Stomach (tissue), 9 donors: ENCODE data around the gene KLHDC10. TPM values are rescaled to one million over a fixed set of nuclear protein-coding genes. Genes with fewer than 3 reads are reported as not detected.
"Not testable (repeated sequence)": the region's sequence is repeated elsewhere in the genome, so short reads cannot be mapped to it uniquely, and the experiment has no call there.

ENCODE experiments used
- DNase-seq, 2 donors: peaks; one replicate each; pipeline versions ENCODE4 v3.0.0 to v3.0.0-alpha.2; 2013 to 2019
- H3K27ac ChIP-seq, 5 donors: fragments of 200-600 bp in 4 of 5; sonication (generic) in 4 of 5; one replicate each; pipeline ENCODE4 v1.5.1; 2013 to 2019; ENCODE audit warnings: mild to moderate bottlenecking in 1 of 5, moderate library complexity in 1 of 5
- H3K27me3 ChIP-seq, 3 donors: fragments of 200-600 bp; sonication (generic); one replicate each; pipeline ENCODE4 v1.5.1; 2017 to 2019; ENCODE audit warnings: mixed run types in 1 of 3
- H3K36me3 ChIP-seq, 4 donors: fragments of 200-600 bp; sonication (generic); 1 replicate in 3 of 4; 2 replicates in 1 of 4; pipeline ENCODE4 v1.5.1; 2016 to 2019
- H3K4me1 ChIP-seq, 4 donors: fragments of 200-600 bp; sonication (generic); one replicate each; pipeline ENCODE4 v1.5.1; 2016 to 2019
- H3K4me3 ChIP-seq, 4 donors: fragments of 200-600 bp; sonication (generic) in 3 of 4; one replicate each; pipeline ENCODE4 v1.5.1; 2016 to 2019; ENCODE audit warnings: mild to moderate bottlenecking in 1 of 4
- H3K9me3 ChIP-seq, 4 donors: fragments of 200-600 bp; sonication (generic); one replicate each; pipeline ENCODE4 v1.5.1; 2016 to 2019
- CTCF ChIP-seq, 7 experiments: fragments of 450-650 bp in 4 of 7; fragments of 200-600 bp in 3 of 7; sonication (generic) in 3 of 7; IDR thresholded peaks; one replicate each; pipeline ENCODE4 v1.5.1; 2016 to 2019; ENCODE audit warnings: antibody characterized with exemption in 7 of 7, control low read depth in 2 of 7, mild to moderate bottlenecking in 1 of 7
- EP300 ChIP-seq: sonication (generic); formaldehyde crosslinking; IDR thresholded peaks from one replicate; pipeline ENCODE4 v1.6.1; 2017; ENCODE audit warnings: antibody characterized with exemption
- POLR2A ChIP-seq, 4 donors: fragments of 450-650 bp; IDR thresholded peaks; one replicate each; pipeline ENCODE4 v1.6.1; 2016; ENCODE audit warnings: antibody characterized with exemption in 4 of 4, control low read depth in 2 of 4, mild to moderate bottlenecking in 1 of 4, moderate library complexity in 1 of 4
- POLR2AphosphoS5 ChIP-seq, 3 donors: sonication (generic); formaldehyde crosslinking; IDR thresholded peaks; one replicate each; pipeline ENCODE4 v1.6.1; 2016; ENCODE audit warnings: antibody characterized with exemption in 3 of 3
- WGBS, 5 donors: extraction: QIAGEN DNeasy Blood & Tissue Kit in 3 of 5; methylation state at CpG; one replicate each; pipeline versions ENCODE4 v1.1.5 to v1.1.7; 2013 to 2018; 5-methylcytosine and 5-hydroxymethylcytosine counted together
- intact Hi-C: fragments of 100-400 bp; cut with DNase I; formaldehyde crosslinking; loops from one replicate; pipeline ENCODE4 v1.15.1; 2023; ENCODE audit warnings: low total_unique reads
- polyA plus RNA-seq, 3 donors: library from polyadenylated mRNA; stranded (reverse); fragments of 200-250 nt; gene quantifications; one replicate each; pipeline ENCODE4 v1.2.3, GENCODE V29; 2013
- total RNA-seq, 5 donors: library from RNA; depleted of rRNA; stranded (reverse); fragments of >200 nt; gene quantifications; one replicate each; pipeline versions ENCODE4 v1.1.0 to v1.2.3, GENCODE V29; 2014 to 2016
- donor health status: healthy with polysubstance abuse.
- donor health status: Bipolar disorder and iron deficiency.
- donor health status: healthy.

Gene KLHDC10
- total and polyA plus RNA-seq, 8 donors, result 5.8 to 49.0 (median 22.5) TPM

- DNase-seq, result no peak
- intact Hi-C loops, result no loop called here
- H3K27me3 ChIP-seq, result no peaks in the 10 kb centered on the region
- no peaks in the 10 kb centered on the region for H3K9me3 ChIP-seq
- TF ChIP-seq EP300 (no peak), POLR2A (IDR thresholded peaks at IDR 0.05) (no peak), CTCF (IDR thresholded peaks at IDR 0.05) (no peak), POLR2AphosphoS5 (IDR thresholded peaks at IDR 0.05) (no peak)
- H3K27ac ChIP-seq, result no peak overlapping the region
- no peak overlapping the region for H3K4me3 ChIP-seq
- H3K36me3 ChIP-seq, result peaks cover 20 to 50% (median 39%) of the 10 kb centered on the region in 4 donors
- WGBS, 5 donors, result 75 to 86% (median 79%) methylated on average over 5 of the region's 5 CpGs
- peaks cover 0 to 14% (median 10%) of the 10 kb centered on the region in 4 donors for H3K4me1 ChIP-seq
These were observed 48.0 kb downstream of the KLHDC10 start for GRCh38 chr7:130118294-130118693.

- no peak overlapping the region for H3K4me3 ChIP-seq
- peaks cover 0 to 9% (median 6%) of the 10 kb centered on the region in 4 donors for H3K4me1 ChIP-seq
- no peak overlapping the region for H3K27ac ChIP-seq
- intact Hi-C loops, result no loop called here
- WGBS, 5 donors, result 91 to 100% (median 99%) methylated on average over 4 of the region's 4 CpGs
- H3K9me3 ChIP-seq, result no peaks in the 10 kb centered on the region
- no peak for DNase-seq
- peaks cover 24 to 55% (median 44%) of the 10 kb centered on the region in 4 donors for H3K36me3 ChIP-seq
- no peaks in the 10 kb centered on the region for H3K27me3 ChIP-seq
- no peak for TF ChIP-seq EP300
- TF ChIP-seq POLR2AphosphoS5 (IDR thresholded peaks at IDR 0.05), result no peak
- no peak for TF ChIP-seq POLR2A (IDR thresholded peaks at IDR 0.05)
- no peak for TF ChIP-seq CTCF (IDR thresholded peaks at IDR 0.05)
These were observed 48.5 kb downstream of the KLHDC10 start for GRCh38 chr7:130118801-130119200.

GRCh38 chr7:130123501-130123900 lies 53.2 kb downstream of the KLHDC10 start:
- no peak for DNase-seq
- no peak for TF ChIP-seq POLR2A (IDR thresholded peaks at IDR 0.05)
- no peak for TF ChIP-seq POLR2AphosphoS5 (IDR thresholded peaks at IDR 0.05)
- TF ChIP-seq CTCF (IDR thresholded peaks at IDR 0.05), result no peak
- no peak for TF ChIP-seq EP300
- peaks cover 41 to 86% (median 80%) of the 10 kb centered on the region in 4 donors for H3K36me3 ChIP-seq
- no peak overlapping the region for H3K27ac ChIP-seq
- intact Hi-C loops, result no loop called here
- no peaks in the 10 kb centered on the region for H3K9me3 ChIP-seq
- H3K4me3 ChIP-seq, result no peak overlapping the region
- peaks cover 0 to 16% (median 8%) of the 10 kb centered on the region in 4 donors for H3K4me1 ChIP-seq
- H3K27me3 ChIP-seq, result no peaks in the 10 kb centered on the region

GRCh38 chr7:130124711-130125110 lies 54.4 kb downstream of the KLHDC10 start:
- Histone ChIP-seq H3K4me3 (no peak overlapping the region), H3K4me1 (peaks cover 0 to 16% (median 8%) of the 10 kb centered on the region in 4 donors), H3K27me3 (no peaks in the 10 kb centered on the region), H3K36me3 (peaks cover 50 to 89% (median 88%) of the 10 kb centered on the region in 4 donors), H3K9me3 (no peaks in the 10 kb centered on the region), H3K27ac (no peak overlapping the region)
- TF ChIP-seq POLR2AphosphoS5 (IDR thresholded peaks at IDR 0.05) (no peak), EP300 (no peak), POLR2A (IDR thresholded peaks at IDR 0.05) (no peak), CTCF (IDR thresholded peaks at IDR 0.05) (no peak)
- intact Hi-C loops, result no loop called here
- 94 to 100% (median 96%) methylated on average over 2 of the region's 2 CpGs for WGBS, 5 donors
- no peak for DNase-seq

GRCh38 chr7:130126840-130127239 lies 56.5 kb downstream of the KLHDC10 start:
- H3K4me3 ChIP-seq, H3K9me3 ChIP-seq, H3K27ac ChIP-seq, intact Hi-C loops, H3K27me3 ChIP-seq, DNase-seq: not testable (repeated sequence)
- H3K36me3 ChIP-seq, result peaks cover 49 to 91% (median 89%) of the 10 kb centered on the region in 4 donors
- peaks cover 0 to 16% (median 8%) of the 10 kb centered on the region in 4 donors for H3K4me1 ChIP-seq
- WGBS, 5 donors, result 94 to 100% (median 96%) methylated on average over 3 of the region's 3 CpGs
